Measurements from ENCODE around the gene SPATA2. TPM values are rescaled to one million over a fixed set of nuclear protein-coding genes. Genes with fewer than 3 reads are reported as not detected.
A peak's percentile ranks its signal among the peaks of the same experiment; 100 is the strongest.

Gene SPATA2
- total and polyA plus RNA-seq, 2 of the 13 experiments (the other 11 are each of a cell fraction or from before 2014, with no cell fraction given) = 3.2 to 8.7 TPM

DNA sequence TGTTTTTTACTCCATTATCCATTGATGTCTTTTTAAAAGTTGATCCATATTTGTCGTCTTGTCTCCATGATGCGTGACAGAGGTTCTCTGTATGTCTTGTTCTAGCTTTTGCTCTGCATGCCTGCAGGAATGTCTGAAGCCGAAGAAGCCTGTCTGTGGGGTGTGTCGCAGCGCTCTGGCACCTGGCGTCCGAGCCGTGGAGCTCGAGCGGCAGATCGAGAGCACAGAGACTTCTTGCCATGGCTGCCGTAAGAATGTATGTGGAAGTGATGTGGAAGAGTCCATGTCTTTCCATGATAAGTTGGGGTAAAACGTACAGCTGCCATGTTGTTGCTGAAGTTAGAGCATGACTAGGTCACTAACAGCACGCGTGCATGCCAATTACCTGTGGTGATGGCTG, 26.1 kb upstream of the SPATA2 start:
- in situ Hi-C loops (cut with HindIII; ENCODE audit: extremely low pct_ligation_motif_present, low pct_unique_long_range_greater_than_20kb) (no loop called here), intact Hi-C loops (cut with micrococcal nuclease; ENCODE audit: unreplicated experiment) (no loop called here)
- peaks cover 28 to 64% of the 10 kb centered on the region in 2 experiments for H3K36me3 ChIP-seq (replicated peaks in 1 of 2; ENCODE audit: control insufficient read depth in 1 of 2, insufficient read depth in 2 of 2, low read length in 2 of 2)
- peaks cover 80% of the 10 kb centered on the region for H3K79me2 ChIP-seq (ENCODE audit: insufficient read depth, low read length)
- no peak for DNase-seq (ENCODE audit: low spot score)
- POLR2A ChIA-PET = interaction anchor here (0.5 to 1.1 kb wide), 2 partner anchors 9 to 25 kb away, joined by 3 read pairs; no protein-coding TSS in a partner anchor
- FAIRE-seq = no peak
- no peak for TF ChIP-seq SRF (IDR thresholded peaks at IDR 0.05; ENCODE audit: low read depth, low read length)
- TF ChIP-seq, protein P1, sequence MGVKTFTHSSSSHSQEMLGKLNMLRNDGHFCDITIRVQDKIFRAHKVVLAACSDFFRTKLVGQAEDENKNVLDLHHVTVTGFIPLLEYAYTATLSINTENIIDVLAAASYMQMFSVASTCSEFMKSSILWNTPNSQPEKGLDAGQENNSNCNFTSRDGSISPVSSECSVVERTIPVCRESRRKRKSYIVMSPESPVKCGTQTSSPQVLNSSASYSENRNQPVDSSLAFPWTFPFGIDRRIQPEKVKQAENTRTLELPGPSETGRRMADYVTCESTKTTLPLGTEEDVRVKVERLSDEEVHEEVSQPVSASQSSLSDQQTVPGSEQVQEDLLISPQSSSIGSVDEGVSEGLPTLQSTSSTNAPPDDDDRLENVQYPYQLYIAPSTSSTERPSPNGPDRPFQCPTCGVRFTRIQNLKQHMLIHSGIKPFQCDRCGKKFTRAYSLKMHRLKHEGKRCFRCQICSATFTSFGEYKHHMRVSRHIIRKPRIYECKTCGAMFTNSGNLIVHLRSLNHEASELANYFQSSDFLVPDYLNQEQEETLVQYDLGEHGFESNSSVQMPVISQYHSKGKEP (CRISPR knock-in tag; IDR thresholded peaks at IDR 0.05) = no peak
- TF ChIP-seq KMT2B (CRISPR knock-in tag; IDR thresholded peaks at IDR 0.05) = no peak
- no peak for TF ChIP-seq SYNCRIP (IDR thresholded peaks at IDR 0.05; ENCODE audit: insufficient read depth, low read depth, low read length)
- TF ChIP-seq RBM22 (optimal IDR thresholded peaks at IDR 0.05; ENCODE audit: low read length) = peak; percentile 56
- 0 out of 2 replicates have a peak, but pooled peaks have one; percentile 29 for TF ChIP-seq ZBTB7A (CRISPR knock-in tag; IDR thresholded peaks at IDR 0.05)
- no peak for TF ChIP-seq ARID2 (CRISPR knock-in tag; IDR thresholded peaks at IDR 0.05; ENCODE audit: borderline replicate concordance)
- TF ChIP-seq ZNF44 (CRISPR knock-in tag; IDR thresholded peaks at IDR 0.05) = no peak
- no peak overlapping the region for H3K4me2 ChIP-seq (ENCODE audit: low read depth, low read length)
- peaks cover 45% of the 10 kb centered on the region for H4K20me1 ChIP-seq (ENCODE audit: insufficient read depth, low read length)
- H3K9ac ChIP-seq (ENCODE audit: insufficient read depth, low read depth, low read length) = no peak overlapping the region
- peaks cover 85% of the 10 kb centered on the region for H3K4me1 ChIP-seq (ENCODE audit: insufficient read depth, low read length)
- CTCF ChIA-PET (ENCODE audit: low intra/inter-chr PET ratio, low total read pairs) = no interaction called here
- WGBS (ENCODE audit: low lambda C conversion rate) = 97% methylated on average over 15 of the region's 15 CpGs
- no peak overlapping the region for H3K4me3 ChIP-seq (replicated peaks in 1 of 3; ENCODE audit: insufficient read depth in 1 of 3, low read depth in 2 of 3, low read length in 3 of 3)
- ATAC-seq = no peak
- no TSS peak for BruUV-seq (replicated peaks)
- no peaks in the 10 kb centered on the region; a peak in 1 of 5 replicates for H3K27me3 ChIP-seq (ENCODE audit: control insufficient read depth in 1 of 2, insufficient read depth in 2 of 2, low read length in 2 of 2)
- no peaks in the 10 kb centered on the region for H3K9me3 ChIP-seq (ENCODE audit: low read length)
- no peak overlapping the region for H2AFZ ChIP-seq (ENCODE audit: low read length)
- H3K27ac ChIP-seq (ENCODE audit: extremely low read length, insufficient read depth, low read length) = no peak overlapping the region

Data from HepG2 (cell line).